Fibroblast of skin of left biceps (primary cell): ENCODE data around the gene MNS1.
"Not testable (repeated sequence)": the region's sequence is repeated elsewhere in the genome, so short reads cannot be mapped to it uniquely, and the experiment has no call there.

Experiments used
- DNase-seq, 2 experiments: peaks; one replicate each; pipeline ENCODE4 v3.0.0-alpha.2; 2013; ENCODE audit warnings: low read depth in 2 of 2

The MNS1 gene

DNA sequence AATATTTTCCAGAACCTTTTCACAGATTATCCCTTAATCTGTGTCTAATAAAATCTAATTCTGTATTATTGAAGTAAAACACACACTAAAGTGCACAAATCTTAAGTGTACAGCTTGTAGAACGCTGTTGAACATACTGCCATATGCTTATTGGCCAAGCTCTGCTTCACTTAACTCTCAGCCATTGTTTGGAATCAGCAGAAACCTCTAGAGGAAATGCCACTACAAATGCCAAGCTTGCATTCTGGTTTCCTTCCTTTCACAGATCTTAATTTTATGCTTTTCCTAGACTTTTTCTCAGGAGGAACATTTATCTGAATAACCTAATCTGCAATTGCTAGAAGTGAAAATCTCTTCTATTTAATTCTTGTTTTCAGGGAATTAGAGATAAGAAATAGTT, 10.1 kb downstream of the MNS1 start:
- no peak for DNase-seq

DNA sequence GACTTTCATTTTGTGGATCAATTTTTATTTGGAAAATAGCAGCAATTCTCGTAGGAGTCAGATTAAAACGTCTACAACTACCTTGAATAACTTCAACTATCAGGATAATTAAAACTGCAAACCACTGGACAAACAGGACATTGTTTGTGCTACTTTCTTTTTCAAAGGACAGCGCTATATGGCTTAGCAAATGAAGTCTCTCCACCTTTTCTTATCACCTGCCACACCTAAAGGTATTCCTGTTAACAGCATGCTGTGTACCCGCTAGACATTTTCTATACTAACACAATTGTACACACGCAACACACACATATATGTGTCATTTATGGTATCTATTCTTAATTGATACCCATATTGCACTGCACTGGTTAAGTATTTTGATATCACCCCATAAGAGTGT, 19.2 kb downstream of the MNS1 start:
- no peak for DNase-seq

DNA sequence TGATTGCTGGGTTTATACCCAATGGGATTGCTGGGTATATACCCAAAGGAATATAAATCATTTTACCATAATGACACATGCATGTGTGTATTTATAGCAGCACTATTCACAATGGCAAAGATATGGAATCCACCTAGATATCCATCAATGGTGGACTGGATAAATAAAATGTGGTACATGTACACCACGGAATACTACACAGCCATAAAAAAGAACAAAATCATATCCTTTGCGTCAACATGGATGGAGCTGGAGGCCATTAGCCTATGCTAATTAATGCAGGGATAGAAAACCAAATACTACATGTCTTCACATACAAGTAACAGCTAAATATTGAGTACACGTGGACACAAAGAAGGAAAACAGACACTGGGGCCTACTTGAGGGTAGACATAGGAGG, 22.6 kb downstream of the MNS1 start:
- DNase-seq, result no peak

DNA sequence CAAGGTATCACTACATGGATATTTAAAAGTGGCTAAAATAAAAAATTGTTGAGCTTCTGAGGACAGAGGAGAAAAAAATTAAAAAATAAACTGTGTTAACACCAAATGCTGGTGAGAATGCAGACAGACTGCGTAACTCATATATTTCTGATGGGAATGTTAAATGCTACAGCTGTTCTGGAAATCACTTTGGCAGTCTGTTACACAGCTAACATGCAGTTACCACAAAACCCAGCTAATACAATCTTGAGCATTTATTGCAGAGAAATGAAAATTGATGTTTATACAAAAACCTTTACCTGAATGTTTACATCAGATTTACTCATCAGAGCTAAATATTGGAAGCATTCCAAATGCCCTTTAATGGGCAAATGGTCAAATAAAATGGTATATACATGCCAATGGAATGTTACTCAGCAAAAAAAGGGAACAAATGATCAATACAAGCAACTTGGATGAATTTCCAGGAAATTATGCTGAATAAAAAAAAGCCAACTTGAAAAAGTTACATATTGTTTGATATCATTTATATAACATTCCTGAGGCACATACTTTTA, 24.6 kb downstream of the MNS1 start:
- DNase-seq, result no peak

DNA sequence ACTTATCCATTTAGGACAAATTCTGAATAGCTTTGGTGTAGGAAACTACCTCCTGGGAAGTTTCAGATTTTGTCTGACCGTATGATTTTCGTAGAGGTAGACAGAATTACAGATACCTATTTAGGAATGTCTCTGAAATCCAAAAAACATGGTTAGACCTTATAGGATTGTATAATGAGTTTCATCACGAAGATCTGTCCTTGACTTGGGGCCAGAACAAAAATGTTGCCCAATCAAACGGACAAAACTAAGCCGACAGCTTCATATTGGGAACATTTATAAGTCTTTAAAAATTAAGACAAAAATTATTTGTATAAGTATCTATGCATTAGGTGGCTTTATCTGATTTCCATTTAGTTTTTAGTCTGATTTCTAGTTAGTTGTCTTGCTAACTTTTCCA, 32.6 kb downstream of the MNS1 start:
- DNase-seq, result no peak

DNA sequence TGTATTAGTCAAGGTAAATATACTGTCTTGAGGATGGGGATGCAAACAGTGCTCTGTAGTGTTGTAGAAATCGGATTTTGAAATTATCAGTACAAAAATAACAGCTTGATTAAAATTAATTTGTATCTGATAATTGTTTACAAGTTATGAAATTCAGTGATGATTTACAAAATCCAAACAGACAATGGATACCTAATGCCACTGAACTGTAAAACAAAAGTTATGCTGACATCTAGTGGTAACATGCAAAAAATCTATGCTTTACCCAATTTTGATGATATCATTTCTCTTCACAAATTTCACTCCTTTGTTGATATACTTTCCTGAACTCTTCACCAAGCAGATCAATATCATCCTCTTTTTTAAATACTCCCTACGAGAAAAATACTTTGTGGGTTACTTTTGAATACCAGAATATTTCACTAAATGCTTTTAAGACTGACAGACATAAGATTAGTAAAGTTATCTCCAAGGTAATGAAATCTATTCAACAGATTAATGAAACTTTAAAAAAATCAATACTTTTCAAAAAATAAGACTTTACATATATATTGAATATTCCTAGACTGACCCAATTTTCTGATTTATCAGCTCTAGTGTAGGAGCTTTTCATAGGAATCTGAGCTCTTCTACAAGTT, 36.0 kb downstream of the MNS1 start:
- no peak for DNase-seq

DNA sequence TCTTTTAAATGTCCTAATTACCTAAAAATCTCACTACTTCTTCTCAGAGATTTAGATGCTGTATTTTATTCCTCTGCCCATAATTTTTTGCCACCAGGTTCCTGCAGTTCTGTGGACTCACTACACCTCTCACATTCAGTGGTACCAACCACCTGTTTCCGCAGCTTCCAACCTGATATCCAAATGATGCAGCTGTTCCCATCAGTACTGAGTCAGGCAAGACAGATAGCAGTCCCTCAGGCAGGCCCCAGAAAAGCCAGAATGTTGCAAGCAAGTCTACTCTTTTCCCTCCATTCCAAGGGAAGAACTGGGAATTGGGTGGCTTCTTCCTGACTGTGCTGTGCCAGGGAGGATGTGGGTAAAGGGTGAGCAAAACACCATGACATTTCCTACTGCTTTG, 39.0 kb downstream of the MNS1 start:
- no peak for DNase-seq

DNA sequence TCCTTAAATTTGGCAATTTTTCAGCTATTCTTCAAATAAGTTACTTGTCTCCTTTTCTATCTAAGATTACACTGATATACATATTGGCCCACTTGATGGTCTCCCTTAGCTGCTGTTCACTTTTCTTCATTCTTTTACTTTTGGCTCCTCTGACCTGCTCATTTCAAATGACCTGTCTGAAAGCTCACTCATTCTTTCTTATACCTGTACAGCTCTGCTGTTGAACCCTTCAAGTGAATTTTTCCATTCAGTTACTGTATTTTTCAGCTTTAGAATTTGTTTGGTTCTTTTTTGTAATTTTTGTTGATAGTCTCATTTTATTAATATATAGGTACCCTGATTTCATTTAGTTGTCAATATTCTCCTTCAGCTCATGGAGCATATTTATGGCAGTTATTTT, 39.7 kb downstream of the MNS1 start:
- DNase-seq, result no peak

DNA sequence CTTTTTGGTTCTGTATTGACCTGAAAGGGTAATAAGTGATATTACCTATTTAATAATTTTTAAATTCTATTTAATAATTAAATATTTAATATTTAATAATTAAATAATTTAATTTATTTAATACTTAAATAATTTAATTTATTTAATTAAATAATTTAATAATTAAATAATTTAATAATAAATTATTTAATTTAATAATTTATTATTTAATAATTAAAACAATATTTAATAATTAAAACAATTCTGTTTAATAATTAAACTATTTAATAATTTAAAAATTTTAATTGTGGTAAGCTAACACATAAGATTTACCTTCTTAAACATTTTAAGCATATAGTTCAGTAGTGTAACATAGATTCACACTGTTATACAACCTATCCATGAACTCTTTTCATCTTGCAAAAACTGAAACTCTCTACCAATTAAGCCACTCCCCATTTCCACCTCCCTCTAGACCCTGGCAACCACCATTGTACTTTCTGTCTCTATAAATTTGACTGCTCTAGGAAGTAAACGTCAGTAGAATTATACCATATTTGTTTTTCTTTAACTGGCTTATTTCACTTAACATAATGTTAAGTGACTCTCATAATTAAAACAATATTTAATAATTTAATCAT, 51.7 kb downstream of the MNS1 start:
- DNase-seq, result not testable (repeated sequence)

DNA sequence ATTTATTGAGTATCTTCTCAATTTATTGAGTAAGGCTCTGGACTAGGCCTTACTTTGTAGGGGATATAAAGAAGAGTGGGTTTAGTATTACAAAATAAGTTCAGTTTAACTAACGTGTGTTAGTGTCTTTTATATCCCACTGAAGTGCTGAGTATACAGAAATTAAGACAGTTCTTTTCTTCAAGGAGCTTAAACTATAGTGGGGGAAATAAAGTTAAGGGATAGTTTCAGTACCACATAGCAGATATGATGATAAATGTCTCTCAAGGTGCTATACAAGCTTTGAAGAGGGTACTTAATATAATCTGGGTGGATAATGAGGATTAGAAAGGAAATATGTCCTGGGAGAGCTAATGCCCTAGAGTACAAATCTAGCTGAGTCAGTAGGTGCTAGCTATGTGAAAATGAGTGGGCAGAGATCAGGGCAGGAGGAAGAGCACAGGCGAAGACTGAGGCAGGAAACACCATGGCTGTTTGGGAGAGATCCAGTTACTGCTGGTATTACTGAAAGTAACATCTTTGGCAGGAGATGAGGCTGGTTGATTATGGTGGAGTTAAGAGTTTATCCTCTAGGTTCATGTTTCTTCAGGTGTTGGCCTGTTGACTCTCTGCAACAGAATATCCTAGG, 53.7 kb downstream of the MNS1 start:
- no peak for DNase-seq

DNA sequence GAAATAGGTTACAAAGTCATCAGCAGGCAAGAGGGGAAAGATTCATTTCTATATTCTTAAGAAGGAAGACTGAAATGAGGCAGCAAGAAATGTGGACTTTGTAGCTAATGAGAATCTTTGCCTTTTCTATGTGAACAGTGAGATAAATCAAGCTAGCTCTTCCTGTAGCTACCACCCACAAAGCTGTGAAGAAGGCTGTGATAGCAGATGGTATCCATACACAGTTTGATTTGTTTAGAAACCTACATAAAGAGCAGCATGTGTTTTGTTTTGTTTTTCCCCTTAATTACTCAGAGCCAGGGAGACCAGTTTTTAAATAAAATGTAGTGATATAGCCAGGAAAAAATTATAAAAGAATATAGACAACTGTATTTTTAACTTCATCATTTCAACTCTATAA, 54.2 kb downstream of the MNS1 start:
- no peak for DNase-seq

DNA sequence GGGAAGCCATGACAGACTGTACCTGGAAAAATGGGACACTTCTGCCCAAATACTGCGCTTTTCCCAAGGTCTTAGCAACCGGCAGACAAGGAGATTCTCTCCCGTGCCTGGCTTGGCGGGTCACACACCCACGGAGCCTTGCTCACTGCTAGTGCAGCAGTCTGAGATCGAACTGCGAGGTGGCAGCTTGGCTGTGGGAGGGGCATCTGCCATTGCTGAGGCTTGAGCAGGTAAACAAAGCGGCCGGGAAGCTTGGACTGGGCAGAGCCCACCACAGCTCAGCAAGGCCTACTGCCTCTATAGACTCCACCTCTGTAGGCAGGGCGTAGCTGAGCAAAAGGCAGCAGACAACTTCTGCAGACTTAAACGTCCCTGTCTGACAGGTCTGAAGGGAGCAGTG, 65.7 kb downstream of the MNS1 start:
- DNase-seq, result not testable (repeated sequence)

DNA sequence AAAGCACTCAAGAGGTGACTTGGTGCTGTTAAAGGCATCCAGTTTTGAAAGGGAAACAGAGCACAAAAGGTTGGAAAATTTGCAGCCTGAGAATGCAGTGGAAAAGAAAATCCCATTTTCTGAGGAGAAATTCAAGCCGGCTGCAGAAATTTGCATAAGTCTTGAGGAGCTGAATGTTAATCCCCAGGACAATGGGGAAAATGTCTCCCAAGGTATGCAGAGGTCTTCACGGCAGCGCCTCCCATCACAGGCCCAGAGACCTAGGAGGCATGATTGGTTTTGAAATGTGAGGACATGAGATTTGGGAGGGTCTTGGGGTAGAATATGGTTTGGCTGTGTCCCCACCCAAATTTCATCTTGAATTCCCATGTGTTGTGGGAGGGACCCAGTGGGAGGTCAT, 67.6 kb downstream of the MNS1 start:
- not testable (repeated sequence) for DNase-seq

DNA sequence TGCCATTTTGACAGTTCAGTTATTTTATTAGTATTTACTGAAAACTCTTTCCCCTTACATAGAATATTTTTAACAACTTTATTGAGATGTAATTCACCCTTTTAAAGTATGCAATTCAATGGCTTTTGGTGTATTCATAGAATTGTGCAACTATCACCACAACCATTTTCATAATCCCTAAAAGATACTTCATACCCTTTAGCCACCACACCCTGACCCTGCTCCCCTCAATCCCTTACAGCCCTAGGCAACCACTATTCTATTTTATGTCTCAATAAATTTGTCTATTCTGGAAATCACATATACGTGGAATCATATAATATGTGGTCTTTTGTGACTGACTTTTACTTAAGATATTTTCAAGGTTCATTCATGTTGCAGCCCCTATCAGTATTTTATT, 70.0 kb downstream of the MNS1 start:
- no peak for DNase-seq

DNA sequence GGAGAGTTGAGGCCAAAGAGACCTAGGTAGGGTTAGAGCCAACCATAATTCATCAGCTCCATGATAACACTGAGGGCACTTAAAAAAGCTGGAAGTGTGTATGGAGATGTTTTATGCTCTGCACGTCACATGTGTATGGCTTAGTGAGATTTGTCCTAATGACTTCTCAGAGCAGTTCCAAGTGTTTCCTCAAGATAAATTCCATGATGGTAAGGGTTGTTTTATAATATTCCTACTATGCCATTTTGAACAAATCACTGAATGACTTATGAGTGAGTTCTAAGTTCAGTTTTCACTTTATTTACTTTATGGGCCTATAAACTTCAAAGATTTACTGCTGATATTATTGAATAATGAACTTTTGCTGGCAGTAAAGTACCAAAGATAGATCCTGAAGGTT, 71.7 kb downstream of the MNS1 start:
- no peak for DNase-seq

DNA sequence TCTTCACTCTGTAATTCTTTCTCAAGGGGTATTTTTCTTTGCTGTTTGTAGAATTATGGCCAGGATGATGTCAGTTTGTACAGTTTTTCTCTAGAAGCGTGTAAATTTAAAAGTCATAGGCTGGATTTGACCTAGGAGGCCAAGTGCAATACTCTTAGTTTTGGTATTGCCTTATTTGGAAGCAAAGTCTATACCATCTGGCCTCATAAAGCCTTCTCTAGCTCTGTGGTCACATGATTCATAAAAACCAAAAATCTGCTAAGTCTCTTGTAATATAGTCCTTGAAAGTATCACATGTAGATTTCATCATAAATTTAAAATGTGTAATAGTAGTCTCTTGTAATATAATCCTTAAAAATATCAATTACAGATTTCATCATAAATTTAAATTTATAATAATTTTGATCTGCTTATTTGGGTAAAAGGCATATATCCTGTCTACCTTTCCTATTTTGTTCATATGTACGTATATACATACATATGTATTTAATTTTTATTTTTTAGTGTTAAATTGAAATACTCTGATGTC, 74.1 kb downstream of the MNS1 start:
- DNase-seq, result peak; percentile 23 to 29

DNA sequence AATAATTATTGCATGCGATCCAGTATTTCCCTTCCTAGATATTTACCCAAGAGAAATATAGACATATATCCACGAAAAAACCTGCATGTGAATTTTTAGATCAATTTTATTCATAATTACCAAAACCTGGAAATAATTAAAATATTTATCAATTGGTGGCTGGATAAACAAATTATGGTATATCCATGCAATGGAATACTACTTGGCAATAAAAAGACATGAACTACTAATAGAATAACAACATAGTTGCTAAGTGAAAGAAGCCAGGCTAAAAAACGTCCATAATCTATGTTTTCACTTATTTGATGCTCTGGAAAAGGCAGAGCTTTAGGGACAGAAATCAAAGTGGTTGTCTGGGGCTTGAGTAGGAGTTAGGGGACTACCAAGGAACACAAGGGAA, 79.0 kb downstream of the MNS1 start:
- DNase-seq, result no peak

DNA sequence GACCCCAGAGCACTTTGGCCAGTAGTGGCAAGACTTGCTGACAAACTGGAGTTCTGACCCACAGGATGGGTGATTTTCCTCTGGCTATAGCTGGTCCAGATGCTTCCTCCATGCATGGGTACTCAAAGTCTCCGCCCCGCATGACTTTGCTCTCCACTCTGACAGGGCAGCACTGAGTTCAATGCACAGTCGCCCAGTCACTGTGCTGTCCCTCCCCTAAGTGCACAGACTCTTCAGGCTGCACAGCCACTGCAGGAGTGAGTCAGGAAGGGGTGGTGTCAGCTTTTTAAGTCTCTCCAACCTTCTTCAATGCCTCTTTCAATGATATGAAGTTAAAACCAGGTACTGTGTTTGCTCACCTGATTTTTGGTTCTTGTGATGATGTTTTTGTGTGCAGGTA, 81.9 kb downstream of the MNS1 start:
- DNase-seq, result no peak
